ENCODE data around the gene ARRB1.

The ARRB1 gene

DNA sequence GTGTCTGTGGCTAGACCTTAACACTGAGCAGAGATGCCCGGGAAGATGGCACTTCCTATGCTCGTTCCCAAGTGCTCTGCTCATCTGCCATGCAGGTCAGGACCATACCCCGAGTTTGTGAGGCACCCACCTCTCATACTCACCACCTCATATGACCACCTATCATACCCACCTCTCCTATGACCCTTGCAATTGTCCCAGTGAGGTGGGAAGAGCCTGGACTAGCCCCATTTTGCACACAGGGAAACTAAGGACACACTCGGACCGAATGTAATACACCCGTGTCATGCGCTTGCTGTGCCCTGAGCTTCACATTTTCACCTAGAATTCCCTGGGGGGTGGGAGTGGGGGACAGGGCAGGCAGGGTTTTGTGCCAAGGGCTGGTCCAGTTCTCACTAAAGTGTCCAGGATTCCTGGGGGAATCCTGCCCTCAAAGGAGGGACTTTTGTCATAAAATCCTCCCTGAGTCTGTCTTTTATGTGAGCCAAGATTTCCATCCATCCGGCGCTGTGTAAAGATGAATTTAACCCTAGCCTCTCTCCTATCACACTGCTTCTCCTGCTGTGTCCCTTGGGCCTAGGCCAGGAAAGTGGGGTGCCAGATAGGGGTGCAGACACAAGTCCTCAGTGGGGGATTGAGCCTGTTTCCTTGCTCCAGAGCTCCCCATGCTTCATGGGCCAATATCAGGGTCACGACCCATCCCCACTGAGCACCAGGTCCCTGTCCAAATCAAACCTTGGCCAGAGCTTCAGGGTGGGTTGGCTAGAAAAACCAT lies 90.9 kb downstream of the ARRB1 start:
- H2AFZ ChIP-seq (ENCODE audit: low read depth, low read length) = no peak overlapping the region
- no peak overlapping the region for H3K27ac ChIP-seq (ENCODE audit: low read length)
- H3K79me2 ChIP-seq (ENCODE audit: low read length) = no peaks in the 10 kb centered on the region
- TF ChIP-seq CTCF (IDR thresholded peaks at IDR 0.05; ENCODE audit: low read depth, low read length) (no peak), EZH2phosphoT487 (IDR thresholded peaks at IDR 0.05; ENCODE audit: low read depth) (no peak)
- H3K4me1 ChIP-seq (ENCODE audit: low read length) = peaks cover 3% of the 10 kb centered on the region
- H3K9ac ChIP-seq (ENCODE audit: low read length) = no peak overlapping the region
- no peak overlapping the region for H3K4me2 ChIP-seq (ENCODE audit: low read length)
- no peaks in the 10 kb centered on the region for H4K20me1 ChIP-seq (ENCODE audit: insufficient read depth, low read length)
- no peaks in the 10 kb centered on the region for H3K9me3 ChIP-seq (ENCODE audit: insufficient read depth, low read length)
- H3K4me3 ChIP-seq (ENCODE audit: low read length) = no peak overlapping the region
- H3K36me3 ChIP-seq (replicated peaks; ENCODE audit: low read depth, low read length) = no peaks in the 10 kb centered on the region
- peaks cover 10% of the 10 kb centered on the region for H3K27me3 ChIP-seq (ENCODE audit: low read depth, low read length)

DNA sequence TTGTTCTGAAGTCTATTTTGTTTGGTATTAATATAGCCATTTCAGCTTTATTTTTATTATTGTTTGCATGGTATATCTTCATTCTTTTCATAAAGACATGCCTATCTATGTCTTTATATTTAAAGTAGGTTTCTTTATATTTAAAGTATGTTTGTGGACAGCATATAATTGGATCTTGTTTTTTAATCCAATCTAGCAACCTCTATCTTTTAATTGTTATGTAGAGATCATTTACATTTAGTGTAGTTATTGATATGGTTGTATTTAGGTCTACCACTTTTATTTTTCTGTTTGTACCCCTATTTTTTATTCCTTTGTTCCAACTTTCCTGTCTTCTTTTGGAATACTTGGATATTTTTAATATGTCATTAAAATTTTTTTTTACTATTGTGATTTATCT lies 97.1 kb downstream of the ARRB1 start:
- Histone ChIP-seq H3K36me3 (replicated peaks; ENCODE audit: low read depth, low read length) (no peaks in the 10 kb centered on the region), H3K4me3 (ENCODE audit: low read length) (no peak overlapping the region), H4K20me1 (ENCODE audit: insufficient read depth, low read length) (no peaks in the 10 kb centered on the region), H3K27ac (ENCODE audit: low read length) (no peak overlapping the region), H3K79me2 (ENCODE audit: low read length) (no peaks in the 10 kb centered on the region), H2AFZ (ENCODE audit: low read depth, low read length) (no peak overlapping the region), H3K9me3 (ENCODE audit: insufficient read depth, low read length) (peaks cover 13% of the 10 kb centered on the region), H3K27me3 (ENCODE audit: low read depth, low read length) (peaks cover 18% of the 10 kb centered on the region), H3K4me1 (ENCODE audit: low read length) (no peaks in the 10 kb centered on the region), H3K4me2 (ENCODE audit: low read length) (no peak overlapping the region), H3K9ac (ENCODE audit: low read length) (no peak overlapping the region)
- TF ChIP-seq CTCF (IDR thresholded peaks at IDR 0.05; ENCODE audit: low read depth, low read length) (no peak), EZH2phosphoT487 (IDR thresholded peaks at IDR 0.05; ENCODE audit: low read depth) (no peak)

- Histone ChIP-seq H3K9me3 (ENCODE audit: insufficient read depth, low read length) (peaks cover 13% of the 10 kb centered on the region), H3K36me3 (replicated peaks; ENCODE audit: low read depth, low read length) (no peaks in the 10 kb centered on the region), H3K27ac (ENCODE audit: low read length) (no peak overlapping the region), H3K27me3 (ENCODE audit: low read depth, low read length) (peaks cover 3% of the 10 kb centered on the region; the same call in 1 of the 2 replicates), H3K4me1 (ENCODE audit: low read length) (peaks cover 3% of the 10 kb centered on the region; the same call in 1 of the 2 replicates), H3K4me2 (ENCODE audit: low read length) (no peak overlapping the region), H4K20me1 (ENCODE audit: insufficient read depth, low read length) (no peaks in the 10 kb centered on the region), H3K4me3 (ENCODE audit: low read length) (no peak overlapping the region), H3K9ac (ENCODE audit: low read length) (no peak overlapping the region), H3K79me2 (ENCODE audit: low read length) (no peaks in the 10 kb centered on the region), H2AFZ (ENCODE audit: low read depth, low read length) (no peak overlapping the region)
- TF ChIP-seq CTCF (IDR thresholded peaks at IDR 0.05; ENCODE audit: low read depth, low read length) (no peak), EZH2phosphoT487 (IDR thresholded peaks at IDR 0.05; ENCODE audit: low read depth) (no peak)
These were observed 101.8 kb downstream of the ARRB1 start for GRCh38 chr11:75249704-75250103.

- no peak overlapping the region for H2AFZ ChIP-seq (ENCODE audit: low read depth, low read length)
- no peak for TF ChIP-seq EZH2phosphoT487 (IDR thresholded peaks at IDR 0.05; ENCODE audit: low read depth)
- no peak for TF ChIP-seq CTCF (IDR thresholded peaks at IDR 0.05; ENCODE audit: low read depth, low read length)
- peaks cover 3% of the 10 kb centered on the region; the same call in 1 of the 2 replicates for H3K4me1 ChIP-seq (ENCODE audit: low read length)
- H3K36me3 ChIP-seq (replicated peaks; ENCODE audit: low read depth, low read length) = no peaks in the 10 kb centered on the region
- H3K27me3 ChIP-seq (ENCODE audit: low read depth, low read length) = peaks cover 3% of the 10 kb centered on the region; the same call in 1 of the 2 replicates
- H3K9me3 ChIP-seq (ENCODE audit: insufficient read depth, low read length) = peaks cover 13% of the 10 kb centered on the region
- no peak overlapping the region for H3K4me3 ChIP-seq (ENCODE audit: low read length)
- no peak overlapping the region for H3K4me2 ChIP-seq (ENCODE audit: low read length)
- no peak overlapping the region for H3K27ac ChIP-seq (ENCODE audit: low read length)
- H3K79me2 ChIP-seq (ENCODE audit: low read length) = no peaks in the 10 kb centered on the region
- no peaks in the 10 kb centered on the region for H4K20me1 ChIP-seq (ENCODE audit: insufficient read depth, low read length)
- no peak overlapping the region for H3K9ac ChIP-seq (ENCODE audit: low read length)
These were observed 102.6 kb downstream of the ARRB1 start for GRCh38 chr11:75248924-75249256.

Measured in OCI-LY3 (cell line).